Eye (tissue), 1 donor: Measurements from ENCODE around the gene GRAMD1A.
"Not testable (repeated sequence)": the region's sequence is repeated elsewhere in the genome, so short reads cannot be mapped to it uniquely, and the experiment has no call there.

Experiments used
- DNase-seq: peaks from one replicate; pipeline ENCODE4 v3.0.0-alpha.2; 2015

The GRAMD1A gene

GRCh38 chr19:35038623-35039512, 38.7 kb downstream of the GRAMD1A start:
- peak; percentile 30 for DNase-seq

- DNase-seq = peak; percentile 46
Measured at GRCh38 chr19:35039881-35040825, 40.0 kb downstream of the GRAMD1A start.

- DNase-seq = peak; percentile 30
Measured at GRCh38 chr19:35040826-35041547, 40.9 kb downstream of the GRAMD1A start.

GRCh38 chr19:35041548-35042055, 41.5 kb downstream of the GRAMD1A start, which contains the start of gene HPN:
TSS of gene HPN (plus strand) at chr19:35041721. CDS start at chr19:35042507, 786 bp downstream.
- no peak for DNase-seq

GRCh38 chr19:35042056-35042730, 42.1 kb downstream of the GRAMD1A start:
- DNase-seq = no peak

- no peak for DNase-seq
Measured at GRCh38 chr19:35042954-35043604, 43.0 kb downstream of the GRAMD1A start.

GRCh38 chr19:35043906-35044305, 43.8 kb downstream of the GRAMD1A start:
- DNase-seq = no peak

GRCh38 chr19:35044317-35045117, 44.4 kb downstream of the GRAMD1A start:
- peak; percentile 82 for DNase-seq

- DNase-seq = no peak
Measured at GRCh38 chr19:35045667-35046300, 45.7 kb downstream of the GRAMD1A start.

GRCh38 chr19:35046461-35046860, 46.3 kb downstream of the GRAMD1A start:
- DNase-seq = no peak

- no peak for DNase-seq
Measured at GRCh38 chr19:35048911-35049411, 48.8 kb downstream of the GRAMD1A start.

- no peak for DNase-seq
Measured at GRCh38 chr19:35049456-35049855, 49.3 kb downstream of the GRAMD1A start.

GRCh38 chr19:35050662-35051061, 50.5 kb downstream of the GRAMD1A start:
- not testable (repeated sequence) for DNase-seq

GRCh38 chr19:35051268-35051667, 51.1 kb downstream of the GRAMD1A start:
- DNase-seq = not testable (repeated sequence)

GRCh38 chr19:35051796-35052195, 51.7 kb downstream of the GRAMD1A start:
- DNase-seq = no peak

- DNase-seq = no peak
Measured at GRCh38 chr19:35052599-35053190, 52.6 kb downstream of the GRAMD1A start.

GRCh38 chr19:35053667-35054293, 53.7 kb downstream of the GRAMD1A start:
- DNase-seq = no peak

- no peak for DNase-seq
Measured at GRCh38 chr19:35054626-35055025, 54.5 kb downstream of the GRAMD1A start.

GRCh38 chr19:35055715-35056179, 55.6 kb downstream of the GRAMD1A start:
- no peak for DNase-seq
